ENCODE results near the gene TCAIM.

GRCh38 chr3:44429459-44429858, 90.9 kb downstream of the TCAIM start:
- TF ChIP-seq CTCF (IDR thresholded peaks at IDR 0.05; ENCODE audit: extremely low read depth in 1 of 2, insufficient read depth in 1 of 2, low read depth in 1 of 2, low read length in 2 of 2) (no peak), POLR2A (IDR thresholded peaks at IDR 0.05; ENCODE audit: low read depth, low read length) (no peak), JUN (IDR thresholded peaks at IDR 0.05; ENCODE audit: borderline replicate concordance, insufficient read depth, insufficient read length, low read depth) (no peak), EZH2 (IDR thresholded peaks at IDR 0.05; ENCODE audit: borderline replicate concordance, low read depth, low read length, severe bottlenecking) (no peak), MYC (IDR thresholded peaks at IDR 0.05; ENCODE audit: low read depth, low read length) (no peak)
